Stomach smooth muscle (tissue), 2 donors: ENCODE results near the gene RAI14.
"Not testable (repeated sequence)": the region's sequence is repeated elsewhere in the genome, so short reads cannot be mapped to it uniquely, and the experiment has no call there.

Experiments used
- H3K27ac ChIP-seq: one replicate; pipeline ENCODE4 v1.7.0; 2013; ENCODE audit warnings: mild to moderate bottlenecking, low read length, inconsistent platforms
- H3K27me3 ChIP-seq, 2 donors: one replicate each; pipeline ENCODE4 v1.7.0; 2013; ENCODE audit warnings: low read length in 2 of 2; ENCODE audit not compliant: insufficient read depth in 2 of 2, control insufficient read depth in 1 of 2
- H3K36me3 ChIP-seq, 2 donors: one replicate each; pipeline ENCODE4 v1.7.0; 2013; ENCODE audit warnings: low read length in 2 of 2; ENCODE audit not compliant: control insufficient read depth in 2 of 2, insufficient read depth in 2 of 2
- H3K4me1 ChIP-seq: one replicate; pipeline ENCODE4 v1.7.0; 2013; ENCODE audit warnings: low read length; ENCODE audit not compliant: control insufficient read depth, insufficient read depth
- H3K4me3 ChIP-seq, 2 donors: one replicate each; pipeline ENCODE4 v1.7.0; 2013; ENCODE audit warnings: low read length in 2 of 2
- H3K9ac ChIP-seq, 2 donors: one replicate each; pipeline ENCODE4 v1.7.0; 2013; ENCODE audit warnings: low read length in 2 of 2, mild to moderate bottlenecking in 1 of 2
- H3K9me3 ChIP-seq, 2 donors: one replicate each; pipeline ENCODE4 v1.7.0; 2013; ENCODE audit warnings: low read length in 2 of 2; ENCODE audit not compliant: control insufficient read depth in 2 of 2
- donor health status: healthy.
- donor health status: Pancreatic carcinoma.

The RAI14 gene

GRCh38 chr5:34698754-34699153 lies 42.6 kb downstream of the RAI14 start:
- Histone ChIP-seq H3K27me3 (no peaks in the 10 kb centered on the region), H3K27ac (no peak overlapping the region), H3K36me3 (no peaks in the 10 kb centered on the region), H3K9me3 (no peaks in the 10 kb centered on the region), H3K4me1 (peaks cover 14% of the 10 kb centered on the region), H3K4me3 (no peak overlapping the region), H3K9ac (no peak overlapping the region)

GRCh38 chr5:34699155-34700077 lies 43.3 kb downstream of the RAI14 start:
- no peak overlapping the region for H3K4me3 ChIP-seq
- H3K27me3 ChIP-seq: no peaks in the 10 kb centered on the region
- H3K9me3 ChIP-seq: no peaks in the 10 kb centered on the region
- H3K9ac ChIP-seq: no peak overlapping the region
- no peak overlapping the region for H3K27ac ChIP-seq
- no peaks in the 10 kb centered on the region for H3K36me3 ChIP-seq
- H3K4me1 ChIP-seq: peaks cover 8% of the 10 kb centered on the region

- Histone ChIP-seq H3K27ac (no peak overlapping the region), H3K4me1 (peaks cover 4% of the 10 kb centered on the region), H3K27me3 (no peaks in the 10 kb centered on the region), H3K9me3 (no peaks in the 10 kb centered on the region), H3K4me3 (no peak overlapping the region), H3K9ac (no peak overlapping the region), H3K36me3 (no peaks in the 10 kb centered on the region)
Observed at GRCh38 chr5:34700078-34700452, 43.9 kb downstream of the RAI14 start.

GRCh38 chr5:34701442-34701841 lies 45.3 kb downstream of the RAI14 start:
- not testable (repeated sequence) for H3K36me3 ChIP-seq, H3K9me3 ChIP-seq, H3K9ac ChIP-seq, H3K4me1 ChIP-seq, H3K27ac ChIP-seq, H3K4me3 ChIP-seq, H3K27me3 ChIP-seq

- Histone ChIP-seq H3K9me3 (no peaks in the 10 kb centered on the region), H3K36me3 (no peaks in the 10 kb centered on the region), H3K4me3 (no peak overlapping the region), H3K27ac (no peak overlapping the region), H3K4me1 (no peaks in the 10 kb centered on the region), H3K9ac (no peak overlapping the region), H3K27me3 (no peaks in the 10 kb centered on the region)
Observed at GRCh38 chr5:34703767-34704713, 47.9 kb downstream of the RAI14 start.

- Histone ChIP-seq H3K9ac (no peak overlapping the region), H3K4me1 (no peaks in the 10 kb centered on the region), H3K36me3 (no peaks in the 10 kb centered on the region), H3K4me3 (no peak overlapping the region), H3K27ac (no peak overlapping the region), H3K9me3 (no peaks in the 10 kb centered on the region), H3K27me3 (no peaks in the 10 kb centered on the region)
Observed at GRCh38 chr5:34706084-34706483, 50.0 kb downstream of the RAI14 start.

- Histone ChIP-seq H3K9ac (no peak overlapping the region), H3K4me1 (no peaks in the 10 kb centered on the region), H3K36me3 (peaks cover 0 to 2% of the 10 kb centered on the region in 2 donors), H3K9me3 (no peaks in the 10 kb centered on the region), H3K4me3 (no peak overlapping the region), H3K27me3 (no peaks in the 10 kb centered on the region), H3K27ac (no peak overlapping the region)
Observed at GRCh38 chr5:34707451-34708107, 51.5 kb downstream of the RAI14 start.

GRCh38 chr5:34708777-34709176 lies 52.6 kb downstream of the RAI14 start:
- peak overlapping the region; percentile 53 for H3K27ac ChIP-seq
- peaks cover 0 to 2% of the 10 kb centered on the region in 2 donors for H3K36me3 ChIP-seq
- H3K4me1 ChIP-seq: no peaks in the 10 kb centered on the region
- H3K9ac ChIP-seq: no peak overlapping the region
- no peak overlapping the region for H3K4me3 ChIP-seq
- no peaks in the 10 kb centered on the region for H3K9me3 ChIP-seq
- no peaks in the 10 kb centered on the region for H3K27me3 ChIP-seq

- H3K27me3 ChIP-seq: no peaks in the 10 kb centered on the region
- peak overlapping the region in 1 of 2 donors; percentile 3 for H3K4me3 ChIP-seq
- peaks cover 0 to 2% of the 10 kb centered on the region in 2 donors for H3K36me3 ChIP-seq
- peak overlapping the region; percentile 53 for H3K27ac ChIP-seq
- H3K9me3 ChIP-seq: no peaks in the 10 kb centered on the region
- no peak overlapping the region for H3K9ac ChIP-seq
- H3K4me1 ChIP-seq: no peaks in the 10 kb centered on the region
Observed at GRCh38 chr5:34709861-34710673, 53.9 kb downstream of the RAI14 start.

- no peaks in the 10 kb centered on the region for H3K27me3 ChIP-seq
- H3K9ac ChIP-seq: no peak overlapping the region
- H3K36me3 ChIP-seq: peaks cover 0 to 2% of the 10 kb centered on the region in 2 donors
- peaks cover 5% of the 10 kb centered on the region for H3K4me1 ChIP-seq
- H3K27ac ChIP-seq: no peak overlapping the region
- no peaks in the 10 kb centered on the region for H3K9me3 ChIP-seq
- no peak overlapping the region for H3K4me3 ChIP-seq
Observed at GRCh38 chr5:34712565-34712964, 56.4 kb downstream of the RAI14 start.
